Measurements from ENCODE around the gene NECTIN3.

DNA sequence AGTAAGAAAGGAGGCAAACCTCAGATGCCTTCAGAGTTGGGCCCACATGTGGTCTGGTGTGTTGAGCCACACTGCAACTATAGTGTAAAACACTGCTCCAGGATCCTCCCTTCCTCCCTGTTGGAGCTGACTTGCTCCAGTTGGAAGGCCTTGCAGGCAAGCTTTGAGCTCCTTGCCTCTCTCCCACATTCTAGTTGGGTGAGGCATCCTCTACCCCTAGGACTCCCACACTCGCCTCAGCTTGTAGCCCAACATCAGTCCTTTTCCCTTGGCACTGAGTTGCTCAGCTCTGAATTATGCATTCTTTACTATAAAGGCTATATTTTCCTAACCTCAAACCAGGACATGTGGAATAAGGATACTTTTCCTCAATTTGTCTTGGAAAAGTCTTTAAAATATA, 143.9 kb downstream of the NECTIN3 start:
- TF ChIP-seq, protein P1, sequence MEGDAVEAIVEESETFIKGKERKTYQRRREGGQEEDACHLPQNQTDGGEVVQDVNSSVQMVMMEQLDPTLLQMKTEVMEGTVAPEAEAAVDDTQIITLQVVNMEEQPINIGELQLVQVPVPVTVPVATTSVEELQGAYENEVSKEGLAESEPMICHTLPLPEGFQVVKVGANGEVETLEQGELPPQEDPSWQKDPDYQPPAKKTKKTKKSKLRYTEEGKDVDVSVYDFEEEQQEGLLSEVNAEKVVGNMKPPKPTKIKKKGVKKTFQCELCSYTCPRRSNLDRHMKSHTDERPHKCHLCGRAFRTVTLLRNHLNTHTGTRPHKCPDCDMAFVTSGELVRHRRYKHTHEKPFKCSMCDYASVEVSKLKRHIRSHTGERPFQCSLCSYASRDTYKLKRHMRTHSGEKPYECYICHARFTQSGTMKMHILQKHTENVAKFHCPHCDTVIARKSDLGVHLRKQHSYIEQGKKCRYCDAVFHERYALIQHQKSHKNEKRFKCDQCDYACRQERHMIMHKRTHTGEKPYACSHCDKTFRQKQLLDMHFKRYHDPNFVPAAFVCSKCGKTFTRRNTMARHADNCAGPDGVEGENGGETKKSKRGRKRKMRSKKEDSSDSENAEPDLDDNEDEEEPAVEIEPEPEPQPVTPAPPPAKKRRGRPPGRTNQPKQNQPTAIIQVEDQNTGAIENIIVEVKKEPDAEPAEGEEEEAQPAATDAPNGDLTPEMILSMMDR (conservative IDR thresholded peaks at IDR 0.05; ENCODE audit: low read depth, low read length) = no peak
- TF ChIP-seq POLR2A (IDR thresholded peaks at IDR 0.05; ENCODE audit: low read depth, low read length) (no peak), SMC3 (IDR thresholded peaks at IDR 0.05; ENCODE audit: low read depth, low read length) (no peak), NFE2L2 (IDR thresholded peaks at IDR 0.05; ENCODE audit: low read depth, low read length) (no peak), MAZ (IDR thresholded peaks at IDR 0.05; ENCODE audit: borderline replicate concordance, low read depth, low read length) (no peak), MXI1 (IDR thresholded peaks at IDR 0.05; ENCODE audit: borderline replicate concordance, low read depth, low read length) (no peak), MAFK (IDR thresholded peaks at IDR 0.05; ENCODE audit: low read depth, low read length) (no peak), RAD21 (IDR thresholded peaks at IDR 0.05; ENCODE audit: low read length) (no peak), CEBPB (IDR thresholded peaks at IDR 0.05; ENCODE audit: low read depth, low read length) (no peak), RFX5 (IDR thresholded peaks at IDR 0.05; ENCODE audit: low read depth, low read length) (no peak), BHLHE40 (IDR thresholded peaks at IDR 0.05; ENCODE audit: low read depth, low read length) (no peak)
- TF ChIP-seq, protein P2, sequence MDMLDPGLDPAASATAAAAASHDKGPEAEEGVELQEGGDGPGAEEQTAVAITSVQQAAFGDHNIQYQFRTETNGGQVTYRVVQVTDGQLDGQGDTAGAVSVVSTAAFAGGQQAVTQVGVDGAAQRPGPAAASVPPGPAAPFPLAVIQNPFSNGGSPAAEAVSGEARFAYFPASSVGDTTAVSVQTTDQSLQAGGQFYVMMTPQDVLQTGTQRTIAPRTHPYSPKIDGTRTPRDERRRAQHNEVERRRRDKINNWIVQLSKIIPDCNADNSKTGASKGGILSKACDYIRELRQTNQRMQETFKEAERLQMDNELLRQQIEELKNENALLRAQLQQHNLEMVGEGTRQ (IDR thresholded peaks at IDR 0.05; ENCODE audit: low read depth, low read length) = no peak
- TF ChIP-seq, protein P3, sequence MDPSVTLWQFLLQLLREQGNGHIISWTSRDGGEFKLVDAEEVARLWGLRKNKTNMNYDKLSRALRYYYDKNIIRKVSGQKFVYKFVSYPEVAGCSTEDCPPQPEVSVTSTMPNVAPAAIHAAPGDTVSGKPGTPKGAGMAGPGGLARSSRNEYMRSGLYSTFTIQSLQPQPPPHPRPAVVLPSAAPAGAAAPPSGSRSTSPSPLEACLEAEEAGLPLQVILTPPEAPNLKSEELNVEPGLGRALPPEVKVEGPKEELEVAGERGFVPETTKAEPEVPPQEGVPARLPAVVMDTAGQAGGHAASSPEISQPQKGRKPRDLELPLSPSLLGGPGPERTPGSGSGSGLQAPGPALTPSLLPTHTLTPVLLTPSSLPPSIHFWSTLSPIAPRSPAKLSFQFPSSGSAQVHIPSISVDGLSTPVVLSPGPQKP (IDR thresholded peaks at IDR 0.05; ENCODE audit: borderline replicate concordance, low read depth, low read length) = no peak

All from IMR-90 (cell line).